Inferior parietal cortex (tissue), 1 donor: ENCODE measurements around the gene CAPG.
"Not testable (repeated sequence)": the region's sequence is repeated elsewhere in the genome, so short reads cannot be mapped to it uniquely, and the experiment has no call there.

Experiments used
- DNase-seq: peaks from one replicate; pipeline ENCODE4 v3.0.0-alpha.2; 2016; ENCODE audit errors: extremely low spot score

CAPG gene

DNA sequence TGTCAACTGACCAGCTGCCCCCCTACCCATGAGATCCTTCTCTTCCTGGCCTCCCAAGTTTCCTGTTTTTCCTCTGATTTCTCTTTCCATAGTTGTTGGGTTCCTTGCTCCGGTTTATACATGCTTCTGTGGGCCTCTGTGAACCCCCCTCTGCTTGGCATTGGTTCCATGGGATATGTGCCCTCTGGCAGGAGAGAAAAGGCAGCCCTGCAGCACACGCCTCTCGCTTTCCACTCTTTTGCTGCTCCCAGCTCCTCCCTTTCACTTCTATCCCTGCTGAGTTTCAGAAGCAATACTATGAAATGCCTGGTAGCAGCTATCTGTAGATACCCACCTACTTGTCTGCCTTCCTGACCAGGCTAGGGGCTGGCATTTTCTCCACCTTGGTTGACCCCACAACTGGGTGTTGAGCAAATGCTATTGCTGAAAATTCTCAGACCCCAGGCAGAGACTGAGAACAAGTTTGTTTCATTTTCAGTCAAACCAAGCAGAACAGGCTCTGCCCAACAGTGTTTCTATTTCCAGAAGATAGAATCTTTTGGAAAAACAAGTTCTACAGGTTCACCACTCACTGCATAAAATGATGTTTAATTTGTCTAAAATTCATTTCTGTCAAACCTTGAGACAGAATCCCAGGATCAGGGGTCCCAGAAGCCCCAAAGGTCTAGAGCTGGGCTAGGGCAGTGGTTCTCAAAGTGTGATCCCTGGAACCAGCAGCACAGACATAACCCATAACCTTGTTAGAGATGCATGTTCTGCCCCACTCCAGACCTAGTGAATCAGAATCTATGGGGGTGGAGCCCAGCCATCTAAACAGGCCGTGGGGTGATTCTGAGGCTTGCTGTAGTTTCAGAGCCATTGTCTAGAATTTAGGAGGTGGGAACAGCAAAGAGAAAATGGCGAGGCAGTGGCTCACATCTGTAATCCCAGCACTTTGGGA, 13.4 kb downstream of the CAPG start:
- no peak for DNase-seq

GRCh38 chr2:85395912-85396475, 14.2 kb downstream of the CAPG start:
- no peak for DNase-seq

DNA sequence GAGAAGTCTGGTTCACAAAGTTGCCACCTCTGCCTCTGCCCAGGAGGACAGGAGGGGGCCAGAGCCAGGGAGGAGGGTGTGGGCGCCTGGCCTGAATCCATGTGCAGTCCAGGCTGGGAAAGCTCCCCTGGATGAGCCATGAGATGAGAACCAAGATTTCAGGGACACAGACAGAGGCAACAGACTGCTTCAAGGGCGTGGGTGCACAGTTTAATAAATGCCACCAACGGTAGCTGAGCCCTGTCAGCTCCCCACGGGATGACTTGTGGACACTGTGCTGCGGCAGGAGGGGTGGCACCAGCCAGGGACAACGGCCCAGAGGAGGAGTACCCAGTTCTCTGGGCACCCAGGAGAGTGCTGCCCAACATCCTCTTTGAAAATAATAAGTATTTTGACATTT, 15.2 kb downstream of the CAPG start:
- DNase-seq, result no peak

DNA sequence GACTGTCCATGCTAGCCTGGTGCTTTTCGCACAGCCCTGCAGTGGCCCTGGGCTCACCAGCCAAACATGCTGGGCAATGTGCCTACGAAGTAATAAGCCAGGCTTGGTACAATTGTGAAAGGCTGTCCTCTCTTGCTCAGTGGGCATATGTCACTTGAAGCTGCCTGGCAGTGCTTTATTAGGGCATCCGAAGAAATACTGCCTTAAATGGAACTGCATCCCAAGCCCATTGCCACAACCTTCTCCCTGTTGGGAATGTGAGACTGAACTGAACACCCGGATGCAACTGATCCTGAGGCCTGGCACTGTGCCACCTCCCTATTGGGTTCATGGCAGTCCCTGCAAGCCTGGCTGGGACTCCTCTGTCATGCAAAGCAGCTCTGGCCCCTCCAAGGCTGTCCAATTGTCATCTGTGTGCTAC, 15.9 kb downstream of the CAPG start:
- peak; percentile 59 for DNase-seq

- DNase-seq, result no peak
Observed at GRCh38 chr2:85393836-85394235, 16.3 kb downstream of the CAPG start.

GRCh38 chr2:85390941-85391669, 19.1 kb downstream of the CAPG start:
- DNase-seq, result no peak

GRCh38 chr2:85388878-85389538, 21.2 kb downstream of the CAPG start:
- no peak for DNase-seq

DNA sequence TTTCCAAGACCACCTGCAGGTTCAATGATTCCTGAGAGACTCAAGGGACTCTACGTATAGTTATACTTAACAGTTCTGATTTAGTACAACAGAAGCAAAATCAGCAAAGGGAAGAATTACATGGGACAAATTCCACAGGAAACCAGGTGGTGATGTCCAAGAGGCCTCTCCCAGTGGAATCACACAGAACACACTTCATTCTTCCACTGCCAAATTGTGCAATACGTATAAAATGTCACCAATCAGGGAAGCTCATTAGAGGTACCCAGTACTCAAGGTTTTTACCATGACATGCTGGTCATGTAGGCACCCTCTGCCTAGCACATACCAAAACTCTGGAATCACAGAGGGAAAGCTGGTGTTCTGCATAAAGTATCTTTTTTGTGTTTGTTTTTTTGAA, 22.4 kb downstream of the CAPG start:
- no peak for DNase-seq

DNA sequence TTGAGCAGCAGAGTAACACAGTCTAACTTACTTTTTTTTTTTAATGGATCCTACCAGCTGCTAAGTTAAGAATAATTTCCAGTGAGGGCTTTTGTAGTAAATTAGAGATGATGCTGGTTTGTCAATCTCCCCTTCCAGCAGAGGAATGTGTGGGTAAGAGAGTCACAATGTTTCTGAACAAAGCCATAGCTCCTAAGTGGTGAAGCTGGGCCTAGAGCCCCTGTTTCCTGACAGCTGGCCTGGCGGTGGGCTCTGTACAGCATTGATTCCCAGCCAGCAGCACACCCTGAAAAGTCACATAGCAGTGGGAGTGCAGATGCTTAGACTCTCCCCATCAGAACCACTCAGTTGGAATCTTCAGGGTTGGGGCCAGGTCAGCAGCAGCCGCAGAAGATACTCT, 24.4 kb downstream of the CAPG start:
- DNase-seq, result no peak

DNA sequence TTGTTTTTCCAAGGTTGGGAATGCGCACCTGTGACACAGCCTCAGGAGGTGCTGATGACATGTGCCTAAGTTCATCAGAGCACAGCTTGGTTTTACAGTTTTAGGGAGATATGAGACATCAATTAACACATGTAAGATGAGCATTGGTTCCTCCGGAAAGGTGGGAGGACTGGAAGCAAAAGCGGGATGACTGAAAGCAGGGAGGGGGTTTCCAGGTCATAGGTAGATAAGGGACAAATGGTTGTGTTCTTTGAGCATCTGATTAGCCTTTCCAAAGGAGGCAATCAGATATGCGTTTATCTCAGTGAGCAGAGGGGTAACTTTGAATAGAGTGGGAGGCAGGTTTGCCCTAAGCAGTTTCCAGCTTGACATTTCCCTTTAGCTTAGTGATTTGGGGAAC, 26.3 kb downstream of the CAPG start:
- DNase-seq, result no peak

GRCh38 chr2:85383151-85383550, 27.0 kb downstream of the CAPG start:
- DNase-seq, result not testable (repeated sequence)

DNA sequence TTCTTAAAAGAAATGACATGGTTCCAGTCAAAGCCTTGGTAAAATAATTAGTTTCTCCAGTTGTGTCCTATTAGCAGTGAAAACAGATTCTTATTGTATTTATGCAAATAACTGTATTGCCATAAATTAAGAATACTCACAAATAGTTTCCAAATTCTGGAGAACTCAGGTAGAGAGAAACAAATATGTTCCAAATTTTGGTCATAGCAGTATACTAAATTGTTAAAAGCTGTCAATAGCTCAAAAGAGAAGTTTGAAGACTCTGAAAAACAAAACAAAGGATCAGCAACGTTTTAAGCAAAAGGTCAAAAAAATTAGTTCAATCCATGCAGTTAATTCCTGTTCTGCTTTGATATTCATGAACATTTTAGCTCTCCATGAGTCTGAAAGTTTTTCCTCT, 30.1 kb downstream of the CAPG start:
- DNase-seq, result no peak

- no peak for DNase-seq
Observed at GRCh38 chr2:85378257-85378656, 31.9 kb downstream of the CAPG start.

- DNase-seq, result no peak
Observed at GRCh38 chr2:85377083-85377482, 33.1 kb downstream of the CAPG start.

- no peak for DNase-seq
Observed at GRCh38 chr2:85376291-85377065, 33.7 kb downstream of the CAPG start.

- DNase-seq, result no peak
Observed at GRCh38 chr2:85371045-85371444, 39.1 kb downstream of the CAPG start.

GRCh38 chr2:85369500-85369899, 40.7 kb downstream of the CAPG start:
- DNase-seq, result no peak

DNA sequence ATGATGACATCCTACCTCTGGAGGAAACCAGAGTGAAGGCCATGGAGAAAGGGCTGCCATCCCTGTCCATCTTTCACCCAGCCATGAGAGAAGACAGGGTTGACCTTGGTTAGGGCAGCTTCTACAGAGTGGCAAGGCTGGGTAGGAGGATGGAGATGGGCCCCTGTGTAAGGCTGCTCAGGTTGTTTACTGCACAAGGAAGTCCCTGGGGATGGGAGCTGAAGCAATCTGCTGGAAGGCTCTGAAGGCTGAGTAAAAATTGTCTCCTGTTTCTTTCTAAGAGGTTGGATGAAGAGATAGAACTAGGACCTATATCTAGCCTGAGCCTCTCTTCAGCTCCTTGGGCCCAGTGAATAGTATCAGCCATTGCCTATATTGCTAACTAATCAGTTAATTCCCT, 41.2 kb downstream of the CAPG start:
- DNase-seq, result no peak

GRCh38 chr2:85367180-85367579, 43.0 kb downstream of the CAPG start:
- no peak for DNase-seq

- DNase-seq, result not testable (repeated sequence)
Observed at GRCh38 chr2:85362653-85363387, 47.3 kb downstream of the CAPG start.

GRCh38 chr2:85357736-85358135, 52.4 kb downstream of the CAPG start:
- no peak for DNase-seq
